ENCODE measurements around the gene LMX1B. TPM values are rescaled to one million over a fixed set of nuclear protein-coding genes. Genes with fewer than 3 reads are reported as not detected.

Gene LMX1B
- total RNA-seq, 2 donors from 2014 or later, result not detected

GRCh38 chr9:126617823-126618165 is 4.1 kb downstream of the LMX1B start:
- peaks cover 52 to 56% of the 10 kb centered on the region in 2 donors for H3K27me3 Mint-ChIP-seq
- no peaks in the 10 kb centered on the region for H3K9me3 Mint-ChIP-seq
- H3K4me1 Mint-ChIP-seq (ENCODE audit: low read depth in 2 of 2), result peaks cover 0 to 12% of the 10 kb centered on the region in 2 donors
- no peak overlapping the region for H3K4me3 Mint-ChIP-seq
- ATAC-seq (no peak), DNase-seq (ENCODE audit: low spot score) (no peak)
- no peaks in the 10 kb centered on the region for H3K36me3 Mint-ChIP-seq
- no peak overlapping the region for H3K27ac Mint-ChIP-seq

GRCh38 chr9:126618190-126618584 is 4.5 kb downstream of the LMX1B start:
- H3K27me3 Mint-ChIP-seq, result peaks cover 52 to 57% of the 10 kb centered on the region in 2 donors
- no peaks in the 10 kb centered on the region for H3K36me3 Mint-ChIP-seq
- H3K4me1 Mint-ChIP-seq (ENCODE audit: low read depth in 2 of 2), result peaks cover 0 to 12% of the 10 kb centered on the region in 2 donors
- H3K27ac Mint-ChIP-seq, result no peak overlapping the region
- DNase-seq (ENCODE audit: low spot score), result no peak
- no peaks in the 10 kb centered on the region for H3K9me3 Mint-ChIP-seq
- ATAC-seq, result no peak
- H3K4me3 Mint-ChIP-seq, result no peak overlapping the region

GRCh38 chr9:126618585-126619360 is 5.0 kb downstream of the LMX1B start:
- no peak for DNase-seq (ENCODE audit: low spot score)
- Mint-ChIP-seq H3K27me3 (peaks cover 54 to 57% of the 10 kb centered on the region in 2 donors), H3K4me3 (no peak overlapping the region), H3K4me1 (ENCODE audit: low read depth in 2 of 2) (peaks cover 0 to 12% of the 10 kb centered on the region in 2 donors), H3K9me3 (no peaks in the 10 kb centered on the region), H3K36me3 (no peaks in the 10 kb centered on the region), H3K27ac (no peak overlapping the region)
- ATAC-seq, result no peak

GRCh38 chr9:126619361-126620135 is 5.8 kb downstream of the LMX1B start:
- Mint-ChIP-seq H3K36me3 (no peaks in the 10 kb centered on the region), H3K4me1 (ENCODE audit: low read depth in 2 of 2) (peaks cover 0 to 10% of the 10 kb centered on the region in 2 donors), H3K9me3 (no peaks in the 10 kb centered on the region), H3K4me3 (no peak overlapping the region), H3K27ac (no peak overlapping the region), H3K27me3 (peaks cover 52 to 57% of the 10 kb centered on the region in 2 donors)
- DNase-seq (ENCODE audit: low spot score) (no peak), ATAC-seq (no peak)

GRCh38 chr9:126620478-126620877 is 6.8 kb downstream of the LMX1B start:
- Mint-ChIP-seq H3K4me1 (ENCODE audit: low read depth in 2 of 2) (peaks cover 0 to 8% of the 10 kb centered on the region in 2 donors), H3K27ac (no peak overlapping the region), H3K9me3 (no peaks in the 10 kb centered on the region), H3K27me3 (peaks cover 51 to 57% of the 10 kb centered on the region in 2 donors), H3K36me3 (no peaks in the 10 kb centered on the region), H3K4me3 (no peak overlapping the region)
- DNase-seq (ENCODE audit: low spot score), result no peak
- no peak for ATAC-seq

- Mint-ChIP-seq H3K4me3 (no peak overlapping the region), H3K27ac (no peak overlapping the region), H3K4me1 (ENCODE audit: low read depth in 2 of 2) (peaks cover 5 to 12% of the 10 kb centered on the region in 2 donors), H3K27me3 (peaks cover 52 to 57% of the 10 kb centered on the region in 2 donors), H3K36me3 (no peaks in the 10 kb centered on the region), H3K9me3 (no peaks in the 10 kb centered on the region)
- ATAC-seq, result no peak
- DNase-seq (ENCODE audit: low spot score), result no peak
Measured at GRCh38 chr9:126621061-126621918, 7.6 kb downstream of the LMX1B start.

GRCh38 chr9:126621919-126622735 is 8.4 kb downstream of the LMX1B start:
- Mint-ChIP-seq H3K4me1 (ENCODE audit: low read depth in 2 of 2) (peaks cover 5 to 12% of the 10 kb centered on the region in 2 donors), H3K27me3 (peaks cover 46 to 51% of the 10 kb centered on the region in 2 donors), H3K4me3 (no peak overlapping the region), H3K9me3 (no peaks in the 10 kb centered on the region), H3K27ac (no peak overlapping the region), H3K36me3 (no peaks in the 10 kb centered on the region)
- ATAC-seq (no peak), DNase-seq (ENCODE audit: low spot score) (no peak)

GRCh38 chr9:126623314-126623666 is 9.6 kb downstream of the LMX1B start:
- Mint-ChIP-seq H3K27ac (no peak overlapping the region), H3K9me3 (no peaks in the 10 kb centered on the region), H3K27me3 (peaks cover 49 to 55% of the 10 kb centered on the region in 2 donors), H3K4me3 (no peak overlapping the region), H3K4me1 (ENCODE audit: low read depth in 2 of 2) (peaks cover 5 to 9% of the 10 kb centered on the region in 2 donors), H3K36me3 (no peaks in the 10 kb centered on the region)
- ATAC-seq, result no peak
- DNase-seq (ENCODE audit: low spot score), result no peak

GRCh38 chr9:126623667-126624478 is 10.1 kb downstream of the LMX1B start:
- DNase-seq (ENCODE audit: low spot score), result no peak
- no peak overlapping the region for H3K4me3 Mint-ChIP-seq
- no peaks in the 10 kb centered on the region for H3K36me3 Mint-ChIP-seq
- H3K27ac Mint-ChIP-seq, result no peak overlapping the region
- H3K9me3 Mint-ChIP-seq, result no peaks in the 10 kb centered on the region
- ATAC-seq, result no peak
- peaks cover 5 to 6% of the 10 kb centered on the region in 2 donors for H3K4me1 Mint-ChIP-seq (ENCODE audit: low read depth in 2 of 2)
- H3K27me3 Mint-ChIP-seq, result peaks cover 51 to 58% of the 10 kb centered on the region in 2 donors

GRCh38 chr9:126624479-126624826 is 10.7 kb downstream of the LMX1B start:
- Mint-ChIP-seq H3K36me3 (no peaks in the 10 kb centered on the region), H3K4me1 (ENCODE audit: low read depth in 2 of 2) (peaks cover 5 to 6% of the 10 kb centered on the region in 2 donors), H3K4me3 (no peak overlapping the region), H3K27ac (no peak overlapping the region), H3K27me3 (peaks cover 51 to 63% of the 10 kb centered on the region in 2 donors), H3K9me3 (no peaks in the 10 kb centered on the region)
- DNase-seq (ENCODE audit: low spot score) (no peak), ATAC-seq (no peak)

- H3K27me3 Mint-ChIP-seq, result peaks cover 46 to 61% of the 10 kb centered on the region in 2 donors
- no peaks in the 10 kb centered on the region for H3K36me3 Mint-ChIP-seq
- no peaks in the 10 kb centered on the region for H3K9me3 Mint-ChIP-seq
- DNase-seq (ENCODE audit: low spot score), result no peak
- no peak overlapping the region for H3K4me3 Mint-ChIP-seq
- H3K27ac Mint-ChIP-seq, result no peak overlapping the region
- peaks cover 5 to 6% of the 10 kb centered on the region in 2 donors for H3K4me1 Mint-ChIP-seq (ENCODE audit: low read depth in 2 of 2)
- no peak for ATAC-seq
Measured at GRCh38 chr9:126624912-126625311, 11.2 kb downstream of the LMX1B start.

GRCh38 chr9:126625329-126626126 is 11.8 kb downstream of the LMX1B start:
- DNase-seq (ENCODE audit: low spot score) (no peak), ATAC-seq (peak; percentile 57 to 62)
- Mint-ChIP-seq H3K4me1 (ENCODE audit: low read depth in 2 of 2) (peaks cover 5 to 6% of the 10 kb centered on the region in 2 donors), H3K9me3 (no peaks in the 10 kb centered on the region), H3K27me3 (peaks cover 46 to 55% of the 10 kb centered on the region in 2 donors), H3K36me3 (no peaks in the 10 kb centered on the region), H3K27ac (no peak overlapping the region), H3K4me3 (peak overlapping the region; percentile 86)
